Loucy (cell line): ENCODE data around the gene ZNRF2.

ENCODE experiments used
- EZH2phosphoT487 ChIP-seq: fragments of 200-600 bp; IDR thresholded peaks from 2 replicates; pipeline ENCODE4 v1.6.1; 2018; ENCODE audit warnings: antibody characterized with exemption, mild to moderate bottlenecking, moderate library complexity, borderline replicate concordance
- TF ChIP-seq, protein P1 (sequence below): fragments of 200-600 bp; sonication (generic); conservative IDR thresholded peaks from 2 replicates; pipeline ENCODE4 v1.5.1; 2014; ENCODE audit warnings: mild to moderate bottlenecking, antibody characterized with exemption, low read length

GRCh38 chr7:30367561-30367960 is 83.2 kb downstream of the ZNRF2 start:
- TF ChIP-seq, protein P1, sequence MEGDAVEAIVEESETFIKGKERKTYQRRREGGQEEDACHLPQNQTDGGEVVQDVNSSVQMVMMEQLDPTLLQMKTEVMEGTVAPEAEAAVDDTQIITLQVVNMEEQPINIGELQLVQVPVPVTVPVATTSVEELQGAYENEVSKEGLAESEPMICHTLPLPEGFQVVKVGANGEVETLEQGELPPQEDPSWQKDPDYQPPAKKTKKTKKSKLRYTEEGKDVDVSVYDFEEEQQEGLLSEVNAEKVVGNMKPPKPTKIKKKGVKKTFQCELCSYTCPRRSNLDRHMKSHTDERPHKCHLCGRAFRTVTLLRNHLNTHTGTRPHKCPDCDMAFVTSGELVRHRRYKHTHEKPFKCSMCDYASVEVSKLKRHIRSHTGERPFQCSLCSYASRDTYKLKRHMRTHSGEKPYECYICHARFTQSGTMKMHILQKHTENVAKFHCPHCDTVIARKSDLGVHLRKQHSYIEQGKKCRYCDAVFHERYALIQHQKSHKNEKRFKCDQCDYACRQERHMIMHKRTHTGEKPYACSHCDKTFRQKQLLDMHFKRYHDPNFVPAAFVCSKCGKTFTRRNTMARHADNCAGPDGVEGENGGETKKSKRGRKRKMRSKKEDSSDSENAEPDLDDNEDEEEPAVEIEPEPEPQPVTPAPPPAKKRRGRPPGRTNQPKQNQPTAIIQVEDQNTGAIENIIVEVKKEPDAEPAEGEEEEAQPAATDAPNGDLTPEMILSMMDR, result no peak
- no peak for TF ChIP-seq EZH2phosphoT487
